ENCODE measurements around the gene TRMT61B.

Gene TRMT61B

DNA sequence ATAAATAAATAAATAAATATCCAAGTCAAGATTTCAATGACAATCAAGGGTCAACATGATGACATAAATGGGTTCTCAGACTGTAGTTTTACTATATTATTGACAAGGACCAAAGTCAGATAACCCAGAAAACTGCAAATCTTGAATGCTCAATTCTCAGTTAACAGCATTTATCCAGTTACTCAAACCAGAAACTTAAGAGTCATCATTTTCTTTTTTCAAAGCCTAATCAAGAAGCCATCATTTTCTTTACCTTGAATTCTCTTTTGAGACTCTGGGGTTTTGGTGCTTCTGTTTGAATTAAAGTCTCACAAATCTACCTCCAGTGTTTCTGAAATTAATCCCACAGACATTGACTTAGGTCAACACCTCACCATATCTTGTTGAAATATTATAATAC is 14.1 kb downstream of the TRMT61B start:
- no peak for DNase-seq

DNA sequence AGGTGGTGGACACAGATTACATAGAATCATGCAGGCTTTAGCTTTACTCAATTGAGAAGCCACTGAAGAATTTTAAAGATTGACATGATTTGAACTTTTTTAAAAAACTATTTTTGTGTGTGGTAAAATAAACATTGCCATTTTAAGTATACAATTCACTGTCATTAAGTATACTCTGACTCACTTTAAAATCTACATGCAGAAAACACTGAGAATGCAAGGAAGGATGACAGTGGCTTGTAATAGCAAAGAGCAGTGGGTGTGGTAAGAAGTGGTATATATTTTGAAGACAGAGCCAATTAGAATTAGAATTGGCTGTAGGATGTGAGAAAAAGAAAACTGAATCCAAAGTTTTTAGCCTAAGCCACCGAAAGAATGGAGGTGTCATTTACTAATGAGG is 14.9 kb downstream of the TRMT61B start:
- peak; percentile 29 for DNase-seq

DNA sequence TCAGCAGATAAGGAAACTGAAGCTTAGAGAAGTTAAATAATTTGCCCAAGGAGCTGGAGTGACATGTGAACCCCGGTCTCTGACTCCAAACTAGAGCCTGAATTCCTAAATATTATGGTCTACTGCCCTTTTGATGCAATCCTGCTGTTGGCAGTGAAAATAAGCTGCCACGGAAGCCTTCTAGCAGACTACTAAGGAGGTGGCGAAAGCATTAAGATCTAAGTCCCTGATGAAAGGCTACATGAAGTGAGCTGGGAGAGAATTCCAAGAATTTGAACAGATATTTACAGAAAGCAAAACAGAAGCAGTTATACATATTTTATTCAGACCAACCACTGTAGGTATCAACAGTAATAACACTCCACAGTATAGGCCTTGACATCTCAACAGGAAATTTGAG is 28.1 kb downstream of the TRMT61B start:
- DNase-seq: peak; percentile 11

DNA sequence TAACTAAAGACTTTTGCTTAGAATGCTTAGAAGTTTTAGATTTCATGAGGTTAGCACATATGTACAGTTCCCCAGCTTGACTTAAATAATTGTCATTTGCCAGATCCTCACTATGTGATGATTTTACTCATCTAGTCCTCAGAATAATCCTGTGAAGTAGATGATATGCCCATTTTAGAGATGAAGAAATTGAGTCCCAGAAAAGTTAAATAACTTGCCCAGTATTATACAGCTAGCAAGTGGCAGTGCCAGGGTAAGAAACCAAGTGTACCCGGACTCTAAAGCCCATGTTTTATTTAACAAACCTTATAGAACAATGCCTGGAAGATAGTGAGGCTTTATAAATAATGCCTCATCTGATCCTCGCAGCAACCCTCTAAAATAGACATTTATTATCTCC is 31.1 kb downstream of the TRMT61B start:
- DNase-seq: no peak

DNA sequence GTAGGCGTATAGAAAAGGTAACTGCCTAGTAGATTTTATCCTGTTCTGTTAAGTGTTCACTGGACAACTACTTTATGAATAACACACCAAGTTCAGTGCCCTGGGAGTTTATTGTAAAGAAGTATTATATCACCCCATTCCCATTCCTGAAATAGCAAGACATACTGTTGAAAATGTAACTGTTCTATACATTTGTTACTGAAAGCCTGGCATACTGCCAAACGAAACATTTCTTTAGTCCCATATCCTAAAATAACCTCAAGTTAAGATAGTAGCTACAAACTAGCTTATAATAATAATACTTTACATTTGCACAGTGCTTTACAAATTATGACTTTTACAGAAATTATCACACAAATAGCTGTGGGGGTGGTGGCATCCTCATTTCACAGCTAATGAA is 34.3 kb downstream of the TRMT61B start:
- peak; percentile 66 for DNase-seq

DNA sequence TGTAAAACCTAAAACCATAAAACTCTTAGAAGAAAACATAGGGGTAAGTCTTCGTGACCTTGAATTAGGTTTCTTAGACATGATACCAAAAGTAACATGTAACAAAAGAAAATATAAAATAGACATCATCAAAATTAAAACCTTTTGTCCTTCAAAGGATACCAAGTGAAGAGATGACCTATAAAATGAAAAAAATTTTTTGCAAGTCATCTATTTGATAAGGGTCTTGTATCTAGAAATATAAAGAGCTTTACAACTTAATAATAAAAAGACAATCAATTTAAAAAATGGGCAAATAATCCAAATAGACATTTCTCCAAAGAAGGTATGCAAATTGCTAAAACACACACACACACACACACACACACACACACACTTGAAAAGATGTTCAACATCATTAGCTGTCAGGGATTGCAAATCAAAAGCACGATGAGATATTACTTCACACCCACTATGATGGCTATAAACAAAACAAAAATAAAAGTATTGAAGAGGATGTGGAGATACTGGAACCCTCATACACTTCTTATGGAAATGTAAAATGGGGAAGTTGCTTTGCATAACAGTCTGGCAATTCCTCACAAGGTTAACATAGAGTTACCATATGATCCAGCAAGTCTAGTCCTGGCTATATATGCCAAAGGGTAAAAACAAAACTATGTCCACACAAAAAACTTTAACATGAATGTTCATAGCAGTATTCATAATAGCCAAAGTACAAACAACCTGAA is 36.2 kb downstream of the TRMT61B start:
- no peak for DNase-seq

DNA sequence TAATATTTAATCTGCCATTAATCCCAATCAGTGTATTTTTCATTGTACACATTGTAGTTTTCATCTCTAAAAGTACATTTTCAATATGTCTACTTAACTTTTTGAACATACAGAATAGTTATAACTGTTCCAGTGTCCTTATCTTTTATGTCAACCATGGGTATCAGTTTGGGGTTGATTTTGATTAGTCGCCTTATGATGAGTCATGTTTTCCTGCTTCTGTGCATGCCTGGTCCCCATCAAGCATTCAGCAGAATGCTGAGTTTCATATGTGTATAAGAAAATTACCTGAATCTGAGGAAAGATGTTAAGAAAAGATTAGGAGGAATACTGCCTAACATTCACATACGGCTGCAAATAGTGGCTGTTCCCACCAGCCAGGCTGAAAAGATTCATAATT is 41.7 kb downstream of the TRMT61B start:
- peak; percentile 15 for DNase-seq

DNA sequence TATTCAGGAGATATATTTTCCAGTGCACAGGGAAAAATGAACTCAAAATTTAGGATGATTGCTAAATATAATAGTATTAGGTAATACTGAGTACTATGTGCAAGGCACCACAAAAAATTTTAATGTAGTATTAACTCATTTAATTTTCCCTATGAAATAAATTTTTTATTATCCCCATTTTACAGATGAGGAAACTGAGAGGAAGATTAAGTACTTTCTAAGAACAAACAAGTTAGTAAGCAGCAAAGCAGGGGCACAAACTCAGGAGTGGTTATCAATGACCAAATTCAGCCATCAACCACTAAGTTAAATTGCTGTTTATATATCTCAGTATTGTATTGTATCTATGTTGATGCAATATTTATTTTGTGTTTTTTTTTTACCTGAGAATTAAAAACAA is 45.2 kb downstream of the TRMT61B start:
- no peak for DNase-seq

DNA sequence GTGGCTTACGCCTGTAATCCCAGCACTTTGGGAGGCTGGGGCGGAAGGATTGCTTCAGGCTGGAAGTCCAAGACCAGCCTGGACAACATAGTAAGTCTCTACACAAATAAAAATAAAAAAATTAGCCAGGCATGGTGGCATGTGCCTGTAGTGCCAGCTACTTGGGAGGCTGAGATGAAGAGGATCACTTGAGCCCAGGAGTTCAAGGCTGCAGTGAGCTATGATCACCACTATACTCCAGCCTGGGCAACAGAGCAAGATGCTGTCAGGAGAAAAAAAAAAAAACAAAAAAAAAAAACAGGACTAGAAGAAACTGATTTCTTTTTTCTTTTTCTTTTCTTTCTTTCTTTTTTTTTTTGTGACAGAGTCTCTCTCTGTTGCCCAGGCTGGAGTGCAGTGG is 45.9 kb downstream of the TRMT61B start:
- DNase-seq: no peak

DNA sequence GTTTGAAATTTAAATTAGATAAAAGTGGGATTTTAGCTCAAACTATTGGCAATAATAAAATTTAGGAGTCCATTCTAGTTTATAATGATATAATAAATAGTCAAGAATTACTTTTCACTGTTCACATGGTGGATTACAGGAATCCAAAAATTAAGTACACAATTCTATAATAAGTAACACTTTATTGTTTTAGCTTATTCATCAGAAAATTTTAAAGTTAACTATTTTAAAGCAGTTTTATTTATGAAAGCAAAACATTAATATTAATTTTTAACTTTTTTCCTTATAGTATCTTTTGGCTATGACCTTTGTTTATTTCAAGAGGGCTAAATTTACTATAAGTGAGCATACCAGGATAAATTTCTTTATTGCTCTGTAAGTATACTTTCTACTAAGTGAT is 48.1 kb downstream of the TRMT61B start:
- DNase-seq: no peak

DNA sequence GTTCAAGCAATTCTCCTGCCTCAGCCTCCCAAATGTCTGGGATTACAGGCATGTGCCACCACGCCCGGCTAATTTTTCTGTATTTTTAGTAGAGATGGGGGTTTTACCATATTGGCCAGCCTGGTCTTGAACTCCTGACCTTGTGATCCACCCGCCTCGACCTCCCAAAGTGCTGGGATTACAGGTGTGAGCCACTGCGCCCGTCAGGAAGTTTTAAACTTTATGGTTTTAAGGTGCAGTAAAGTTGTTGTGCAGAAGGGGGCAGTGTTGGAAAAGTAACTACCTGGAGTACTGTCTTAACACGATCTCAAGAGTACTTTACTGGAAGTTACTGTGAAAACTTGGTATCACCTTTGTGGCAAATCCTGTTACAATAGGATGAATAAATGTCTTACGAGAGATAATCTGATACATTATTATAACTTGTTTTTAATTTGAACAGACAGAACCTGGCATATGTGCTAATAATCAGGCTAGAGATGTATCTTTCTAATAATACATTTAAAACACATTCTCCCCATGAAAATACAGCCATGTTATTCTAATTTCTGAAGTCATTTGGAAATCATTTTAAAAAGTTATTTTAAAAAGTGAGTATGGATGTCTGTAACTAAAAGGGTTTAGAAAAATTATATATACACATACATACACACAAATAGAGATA is 48.7 kb downstream of the TRMT61B start:
- peak; percentile 46 for DNase-seq

DNA sequence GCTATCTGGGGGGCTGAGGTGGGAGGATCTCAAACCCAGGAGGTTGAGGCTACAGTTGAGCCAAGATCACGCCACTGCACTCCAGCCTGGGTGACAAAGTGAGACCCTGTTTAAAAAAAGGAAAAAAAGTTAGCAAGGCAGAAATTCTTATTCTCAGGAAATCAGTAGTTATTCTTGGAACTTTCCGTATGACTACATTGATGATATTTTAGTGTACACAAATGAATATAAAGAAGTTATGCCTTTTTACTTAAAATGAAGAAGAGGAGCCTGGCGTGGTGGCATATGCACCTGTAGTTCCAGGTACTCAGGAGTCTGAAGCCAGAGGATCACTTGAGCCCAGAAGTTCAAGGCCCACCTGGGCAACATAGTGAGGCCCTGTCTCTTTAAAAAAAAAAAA is 52.1 kb downstream of the TRMT61B start:
- DNase-seq: no peak

DNA sequence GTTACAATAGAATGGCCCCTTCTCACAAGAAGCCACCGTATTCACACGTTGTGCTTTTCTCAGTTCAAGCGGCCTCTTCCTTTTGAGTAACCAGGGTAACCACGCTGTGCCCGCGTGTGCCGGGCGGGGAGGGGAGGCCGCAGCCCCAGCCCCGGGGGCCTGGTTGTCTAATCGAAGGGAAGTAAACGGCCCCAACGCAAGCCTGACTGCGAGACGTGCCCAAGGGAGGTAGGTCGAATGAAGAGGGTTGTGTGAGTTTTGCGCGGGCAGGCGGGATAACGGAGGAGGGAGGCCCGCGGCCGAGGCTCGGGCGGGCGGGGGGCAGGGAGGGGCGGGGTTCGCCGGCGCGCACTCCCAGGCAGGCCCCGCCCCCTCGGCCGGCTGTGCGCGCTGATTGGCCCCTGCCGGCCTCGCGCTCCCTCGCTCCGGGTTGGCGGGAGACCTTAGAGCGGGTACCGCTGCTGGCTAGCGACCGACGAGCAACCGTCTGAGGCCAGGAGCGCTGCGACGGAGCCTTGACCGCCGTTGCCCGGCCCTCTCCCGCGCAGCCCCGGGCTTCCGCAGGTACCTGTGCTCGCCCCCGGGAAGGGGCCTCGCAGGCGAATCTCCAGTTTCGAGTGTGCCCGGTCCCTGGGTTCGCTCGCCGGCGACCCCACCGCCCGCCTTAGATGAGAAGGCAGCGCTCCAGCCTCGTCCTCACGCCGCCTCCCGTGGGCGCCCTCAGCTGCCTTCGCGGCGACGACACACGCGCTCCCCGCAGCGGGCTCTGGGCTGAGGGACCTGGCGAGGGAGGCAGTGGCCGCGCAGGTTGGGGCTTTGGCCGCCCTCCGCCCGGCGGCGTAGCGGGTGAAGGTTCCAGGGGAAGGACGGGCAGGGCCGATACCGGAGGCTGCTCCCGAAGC is 59.5 kb downstream of the TRMT61B start, which contains the start of gene SPDYA:
Gene SPDYA (plus strand): TSS at position 451 of the 902 bp plus-strand sequence. CDS start 5,181 bp downstream, outside the sequence.
- peak; percentile 71 for DNase-seq

DNA sequence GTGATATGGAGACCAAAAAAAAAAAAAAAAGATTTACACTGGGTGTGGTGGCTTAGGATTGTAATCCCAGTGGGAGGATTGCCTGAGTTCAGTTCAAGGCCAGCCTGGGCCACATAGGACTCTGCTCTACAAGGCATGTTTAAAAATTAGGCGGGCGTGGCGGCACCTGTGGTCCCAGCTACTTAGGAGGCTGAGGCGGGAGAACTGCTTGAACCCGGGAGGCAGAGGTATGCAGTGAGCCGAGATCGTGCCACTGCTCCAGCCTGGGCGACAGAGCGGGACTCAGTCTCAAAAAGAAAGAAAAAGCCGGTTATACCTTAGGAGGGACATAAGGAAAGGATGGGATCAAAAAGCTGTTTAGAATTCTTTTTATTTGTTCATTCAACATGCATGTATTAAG is 60.2 kb downstream of the TRMT61B start:
- DNase-seq: no peak

DNA sequence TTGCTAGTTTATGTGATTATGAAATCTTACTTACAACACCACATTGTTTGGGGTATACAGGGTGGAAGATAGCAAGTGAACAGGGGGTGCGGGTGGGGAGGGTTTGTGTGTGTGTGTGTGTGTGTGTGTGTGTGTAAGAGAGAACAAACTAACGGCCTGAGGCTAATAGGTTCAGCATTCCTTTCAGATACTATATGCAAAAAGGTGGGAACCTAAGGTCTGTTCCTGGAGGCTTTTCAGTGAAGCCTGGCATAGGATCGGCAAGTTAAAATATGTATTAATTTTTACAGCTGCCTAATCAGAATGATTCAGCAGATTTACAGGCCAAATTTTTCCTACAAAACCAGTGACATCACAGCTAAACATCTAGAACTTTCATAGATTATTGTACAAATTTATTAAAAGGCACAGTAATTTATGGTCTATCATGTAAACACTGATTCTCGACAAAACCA is 67.1 kb downstream of the TRMT61B start:
- DNase-seq: peak; percentile 17

DNA sequence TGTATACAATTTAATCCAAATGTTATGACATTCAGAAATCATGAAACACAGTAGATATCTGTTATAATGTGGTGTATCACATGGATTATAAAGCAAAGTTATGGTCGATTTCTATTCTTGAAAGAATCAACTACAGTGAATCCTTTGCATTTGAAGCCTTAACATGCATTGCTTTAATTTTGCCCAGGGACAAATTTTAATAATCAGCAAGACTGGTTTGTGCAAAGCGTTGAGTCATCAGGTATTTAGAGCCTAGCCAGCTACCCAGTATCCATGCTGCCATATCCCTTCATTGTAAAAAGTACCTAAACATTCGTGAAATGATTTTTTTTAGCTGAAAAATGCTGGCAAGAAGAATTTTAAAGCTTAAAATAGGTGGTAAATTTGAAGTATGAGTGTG is 68.4 kb downstream of the TRMT61B start:
- DNase-seq: no peak
